Brain microvascular endothelial cell (primary cell): ENCODE measurements around the gene GPATCH11.

ENCODE experiments used
- DNase-seq: peaks from one replicate; pipeline ENCODE4 v3.0.0-alpha.2; 2020
- H3K27ac ChIP-seq: fragments of 250-450 bp; sonication (Bioruptor Pico); 2 replicates; pipeline ENCODE4 v1.5.1; 2020; ENCODE audit warnings: mild to moderate bottlenecking, moderate library complexity
- H3K27me3 ChIP-seq: fragments of 250-450 bp; sonication (Bioruptor Pico); replicated peaks from 2 replicates; pipeline ENCODE4 v1.5.1; 2020; ENCODE audit warnings: mild to moderate bottlenecking
- H3K36me3 ChIP-seq: fragments of 250-450 bp; sonication (Bioruptor Pico); replicated peaks from 2 replicates; pipeline ENCODE4 v1.5.1; 2020; ENCODE audit warnings: mild to moderate bottlenecking
- H3K4me3 ChIP-seq: 2 replicates; pipeline ENCODE4 v1.5.1; 2011; ENCODE audit warnings: low read depth, mild to moderate bottlenecking, control low read depth, low read length, moderate library complexity
- CTCF ChIP-seq: IDR thresholded peaks from 2 replicates; pipeline ENCODE4 v1.5.1; 2011; ENCODE audit warnings: low read depth, mild to moderate bottlenecking, moderate library complexity, low read length, control low read depth, inconsistent platforms; ENCODE audit errors: missing control alignments
- in situ Hi-C: cut with HindIII; loops from 2 replicates; pipeline ENCODE4 v1.10.0; 2017; ENCODE audit warnings: low sequenced_read_pairs, low pct_ligation_motif_present

Gene GPATCH11

GRCh38 chr2:37110306-37111212 is 26.2 kb downstream of the GPATCH11 start:
- Histone ChIP-seq H3K27ac (no peak overlapping the region), H3K36me3 (peaks cover 44% of the 10 kb centered on the region), H3K4me3 (no peak overlapping the region), H3K27me3 (no peaks in the 10 kb centered on the region)
- DNase-seq, result no peak
- in situ Hi-C loops, result no loop called here
- no peak for TF ChIP-seq CTCF

- no peak for TF ChIP-seq CTCF
- in situ Hi-C loops, result no loop called here
- DNase-seq, result no peak
- Histone ChIP-seq H3K36me3 (peaks cover 37% of the 10 kb centered on the region), H3K4me3 (no peak overlapping the region), H3K27me3 (no peaks in the 10 kb centered on the region), H3K27ac (no peak overlapping the region)
These were observed 27.6 kb downstream of the GPATCH11 start for GRCh38 chr2:37111958-37112357.

GRCh38 chr2:37117566-37117965 is 33.2 kb downstream of the GPATCH11 start:
- Histone ChIP-seq H3K4me3 (no peak overlapping the region), H3K27ac (no peak overlapping the region), H3K27me3 (no peaks in the 10 kb centered on the region), H3K36me3 (peaks cover 24% of the 10 kb centered on the region)
- TF ChIP-seq CTCF, result no peak
- in situ Hi-C loops, result no loop called here
- DNase-seq, result no peak

- H3K27me3 ChIP-seq, result no peaks in the 10 kb centered on the region
- in situ Hi-C loops, result no loop called here
- no peak for TF ChIP-seq CTCF
- H3K27ac ChIP-seq, result no peak overlapping the region
- H3K4me3 ChIP-seq, result no peak overlapping the region
- no peak for DNase-seq
- H3K36me3 ChIP-seq, result peaks cover 23% of the 10 kb centered on the region
These were observed 34.8 kb downstream of the GPATCH11 start for GRCh38 chr2:37119157-37119556.

GRCh38 chr2:37125416-37125815 is 41.1 kb downstream of the GPATCH11 start:
- DNase-seq, result no peak
- no peak overlapping the region for H3K4me3 ChIP-seq
- H3K36me3 ChIP-seq, result peaks cover 39% of the 10 kb centered on the region
- no peaks in the 10 kb centered on the region for H3K27me3 ChIP-seq
- TF ChIP-seq CTCF, result no peak
- in situ Hi-C loops, result no loop called here
- H3K27ac ChIP-seq, result no peak overlapping the region
